NT2/D1 (cell line): ENCODE results near the gene TRAF6.

Experiments used
- YY1 ChIP-seq: IDR thresholded peaks from 2 replicates; pipeline ENCODE4 v1.6.1; 2011; ENCODE audit not compliant: insufficient read length, insufficient read depth
- ZNF274 ChIP-seq: IDR thresholded peaks from 2 replicates; pipeline ENCODE4 v1.6.1; 2011; ENCODE audit warnings: mild to moderate bottlenecking, low read depth, low read length

DNA sequence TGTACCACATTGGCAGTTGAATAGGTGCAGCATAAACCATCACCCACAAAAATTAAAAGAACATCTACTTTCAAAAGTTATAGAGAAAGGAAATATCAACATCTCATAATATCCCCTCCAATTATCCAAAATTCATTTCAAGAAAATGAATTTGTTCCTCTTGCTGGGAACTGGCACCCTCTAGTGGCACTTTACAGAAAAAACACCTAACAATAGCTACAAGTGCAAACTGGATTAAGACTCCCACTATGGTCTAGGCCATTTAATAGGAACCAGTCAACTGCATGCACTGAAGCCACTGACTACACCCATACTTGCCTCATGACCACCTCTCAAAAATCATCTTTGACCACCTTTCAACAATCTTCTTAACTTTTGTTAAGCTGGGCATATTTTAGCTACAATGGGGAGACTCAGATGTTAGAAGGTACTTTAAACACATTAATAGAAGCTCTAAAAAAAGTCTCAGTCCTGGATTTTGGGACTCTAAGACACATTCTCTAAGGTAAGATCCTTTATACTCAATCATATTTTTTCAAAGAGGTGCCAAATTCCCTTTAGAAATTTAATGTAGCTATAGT, 17.3 kb downstream of the TRAF6 start:
- TF ChIP-seq ZNF274, result no peak
- TF ChIP-seq YY1, result no peak
